ENCODE measurements around the gene HRH2. TPM values are rescaled to one million over a fixed set of nuclear protein-coding genes. Genes with fewer than 3 reads are reported as not detected.
A peak's percentile ranks its signal among the peaks of the same experiment; 100 is the strongest.

The HRH2 gene
- total and polyA plus RNA-seq, 7 donors: 0.17 to 7.0 (median 0.51) TPM

GRCh38 chr5:175690025-175690424 is 32.2 kb downstream of the HRH2 start:
- Histone ChIP-seq H3K4me1 (no peaks in the 10 kb centered on the region), H3K9me3 (no peaks in the 10 kb centered on the region), H3K4me3 (no peak overlapping the region), H3K27me3 (ENCODE audit: insufficient read depth in 3 of 3, low read length in 2 of 3) (peaks cover 0 to 8% (median 5%) of the 10 kb centered on the region in 3 donors), H3K36me3 (ENCODE audit: insufficient read depth in 1 of 2, low read depth in 1 of 2) (no peaks in the 10 kb centered on the region), H3K27ac (no peak overlapping the region)
- intact Hi-C loops (cut with DNase I): no loop called here
- DNase-seq: peak in 1 of 2 donors; percentile 15
- no peak for TF ChIP-seq CTCF (IDR thresholded peaks at IDR 0.05)
- WGBS, 3 donors: 56 to 68% (median 61%) methylated on average over 5 of the region's 5 CpGs
- ATAC-seq: peak in 1 of 4 donors; percentile 5

GRCh38 chr5:175690586-175690985 is 32.7 kb downstream of the HRH2 start:
- intact Hi-C loops (cut with DNase I): no loop called here
- DNase-seq (peak in 1 of 2 donors; percentile 17), ATAC-seq (no peak)
- peaks cover 0 to 8% (median 7%) of the 10 kb centered on the region in 3 donors for H3K27me3 ChIP-seq (ENCODE audit: insufficient read depth in 3 of 3, low read length in 2 of 3)
- no peak overlapping the region for H3K27ac ChIP-seq
- TF ChIP-seq CTCF (IDR thresholded peaks at IDR 0.05): no peak
- no peaks in the 10 kb centered on the region for H3K9me3 ChIP-seq
- 78 to 87% (median 81%) methylated on average over 11 of the region's 11 CpGs for WGBS, 3 donors
- no peak overlapping the region for H3K4me3 ChIP-seq
- no peaks in the 10 kb centered on the region for H3K4me1 ChIP-seq
- no peaks in the 10 kb centered on the region for H3K36me3 ChIP-seq (ENCODE audit: insufficient read depth in 1 of 2, low read depth in 1 of 2)

GRCh38 chr5:175691761-175692160 is 33.9 kb downstream of the HRH2 start:
- DNase-seq (peak in 1 of 2 donors; percentile 22), ATAC-seq (no peak)
- H3K9me3 ChIP-seq: no peaks in the 10 kb centered on the region
- intact Hi-C loops (cut with DNase I): no loop called here
- TF ChIP-seq CTCF (IDR thresholded peaks at IDR 0.05): no peak
- no peak overlapping the region for H3K4me3 ChIP-seq
- H3K27ac ChIP-seq: no peak overlapping the region
- H3K27me3 ChIP-seq (ENCODE audit: insufficient read depth in 3 of 3, low read length in 2 of 3): peaks cover 0 to 12% (median 5%) of the 10 kb centered on the region in 3 donors
- no peaks in the 10 kb centered on the region for H3K36me3 ChIP-seq (ENCODE audit: insufficient read depth in 1 of 2, low read depth in 1 of 2)
- WGBS, 3 donors: 82 to 85% (median 84%) methylated on average over 5 of the region's 5 CpGs
- no peaks in the 10 kb centered on the region for H3K4me1 ChIP-seq

GRCh38 chr5:175692235-175692995 is 34.5 kb downstream of the HRH2 start:
- Histone ChIP-seq H3K36me3 (ENCODE audit: insufficient read depth in 1 of 2, low read depth in 1 of 2) (no peaks in the 10 kb centered on the region), H3K4me1 (no peaks in the 10 kb centered on the region), H3K27ac (no peak overlapping the region), H3K9me3 (no peaks in the 10 kb centered on the region), H3K4me3 (no peak overlapping the region), H3K27me3 (ENCODE audit: insufficient read depth in 3 of 3, low read length in 2 of 3) (peaks cover 0 to 12% (median 2%) of the 10 kb centered on the region in 3 donors)
- no peak for ATAC-seq
- intact Hi-C loops (cut with DNase I): no loop called here
- DNase-seq: peak in 1 of 2 donors; percentile 18
- no peak for TF ChIP-seq CTCF (IDR thresholded peaks at IDR 0.05)
- WGBS, 3 donors: 32 to 46% (median 32%) methylated on average over 16 of the region's 16 CpGs

Measured in psoas muscle (tissue), 8 donors.